Measurements from ENCODE around the gene CMAS. TPM values are rescaled to one million over a fixed set of nuclear protein-coding genes. Genes with fewer than 3 reads are reported as not detected.

The CMAS gene
- total RNA-seq, 1 donor from 2014 or later: 34.8 TPM

GRCh38 chr12:22056607-22057006 lies 10.6 kb downstream of the CMAS start:
- H3K27ac ChIP-seq (replicated peaks): no peak overlapping the region
- H3K4me1 ChIP-seq: no peaks in the 10 kb centered on the region
- H3K9me3 ChIP-seq (replicated peaks): no peaks in the 10 kb centered on the region
- intact Hi-C loops (cut with micrococcal nuclease): no loop called here
- peaks cover 58% of the 10 kb centered on the region for H3K36me3 ChIP-seq
- no peak for TF ChIP-seq CTCF (IDR thresholded peaks at IDR 0.05; ENCODE audit: borderline replicate concordance)
- no peaks in the 10 kb centered on the region for H3K27me3 ChIP-seq (ENCODE audit: low read depth)
- H3K4me3 ChIP-seq: no peak overlapping the region
- DNase-seq: no peak

GRCh38 chr12:22059976-22060647 lies 14.1 kb downstream of the CMAS start:
- no peaks in the 10 kb centered on the region for H3K9me3 ChIP-seq (replicated peaks)
- H3K36me3 ChIP-seq: peaks cover 90% of the 10 kb centered on the region
- H3K4me3 ChIP-seq: no peak overlapping the region
- no peak overlapping the region for H3K27ac ChIP-seq (replicated peaks)
- no peak for DNase-seq
- no peaks in the 10 kb centered on the region for H3K27me3 ChIP-seq (ENCODE audit: low read depth)
- TF ChIP-seq CTCF (IDR thresholded peaks at IDR 0.05; ENCODE audit: borderline replicate concordance): no peak
- intact Hi-C loops (cut with micrococcal nuclease): no loop called here
- H3K4me1 ChIP-seq: no peaks in the 10 kb centered on the region

GRCh38 chr12:22064968-22065367 lies 18.9 kb downstream of the CMAS start:
- TF ChIP-seq CTCF (IDR thresholded peaks at IDR 0.05; ENCODE audit: borderline replicate concordance): no peak
- Histone ChIP-seq H3K27ac (replicated peaks) (no peak overlapping the region), H3K4me3 (no peak overlapping the region), H3K36me3 (peaks cover 72% of the 10 kb centered on the region), H3K4me1 (no peaks in the 10 kb centered on the region), H3K27me3 (ENCODE audit: low read depth) (no peaks in the 10 kb centered on the region), H3K9me3 (replicated peaks) (no peaks in the 10 kb centered on the region)
- DNase-seq: no peak
- intact Hi-C loops (cut with micrococcal nuclease): no loop called here

GRCh38 chr12:22066310-22066709 lies 20.3 kb downstream of the CMAS start:
- no peak overlapping the region for H3K27ac ChIP-seq (replicated peaks)
- TF ChIP-seq CTCF (IDR thresholded peaks at IDR 0.05; ENCODE audit: borderline replicate concordance): no peak
- no peak overlapping the region for H3K4me3 ChIP-seq
- intact Hi-C loops (cut with micrococcal nuclease): no loop called here
- no peak for DNase-seq
- H3K9me3 ChIP-seq (replicated peaks): no peaks in the 10 kb centered on the region
- H3K4me1 ChIP-seq: no peaks in the 10 kb centered on the region
- H3K27me3 ChIP-seq (ENCODE audit: low read depth): no peaks in the 10 kb centered on the region
- peaks cover 60% of the 10 kb centered on the region for H3K36me3 ChIP-seq

- Histone ChIP-seq H3K4me1 (no peaks in the 10 kb centered on the region), H3K27ac (replicated peaks) (no peak overlapping the region), H3K4me3 (no peak overlapping the region), H3K36me3 (peaks cover 29% of the 10 kb centered on the region), H3K9me3 (replicated peaks) (no peaks in the 10 kb centered on the region), H3K27me3 (ENCODE audit: low read depth) (no peaks in the 10 kb centered on the region)
- intact Hi-C loops (cut with micrococcal nuclease): no loop called here
- no peak for TF ChIP-seq CTCF (IDR thresholded peaks at IDR 0.05; ENCODE audit: borderline replicate concordance)
- DNase-seq: no peak
Measured at GRCh38 chr12:22069851-22070250, 23.8 kb downstream of the CMAS start.

Measured in left ventricle myocardium inferior (tissue), 1 donor.